ENCODE measurements around the gene HOXD4.

- TF ChIP-seq, protein P1, sequence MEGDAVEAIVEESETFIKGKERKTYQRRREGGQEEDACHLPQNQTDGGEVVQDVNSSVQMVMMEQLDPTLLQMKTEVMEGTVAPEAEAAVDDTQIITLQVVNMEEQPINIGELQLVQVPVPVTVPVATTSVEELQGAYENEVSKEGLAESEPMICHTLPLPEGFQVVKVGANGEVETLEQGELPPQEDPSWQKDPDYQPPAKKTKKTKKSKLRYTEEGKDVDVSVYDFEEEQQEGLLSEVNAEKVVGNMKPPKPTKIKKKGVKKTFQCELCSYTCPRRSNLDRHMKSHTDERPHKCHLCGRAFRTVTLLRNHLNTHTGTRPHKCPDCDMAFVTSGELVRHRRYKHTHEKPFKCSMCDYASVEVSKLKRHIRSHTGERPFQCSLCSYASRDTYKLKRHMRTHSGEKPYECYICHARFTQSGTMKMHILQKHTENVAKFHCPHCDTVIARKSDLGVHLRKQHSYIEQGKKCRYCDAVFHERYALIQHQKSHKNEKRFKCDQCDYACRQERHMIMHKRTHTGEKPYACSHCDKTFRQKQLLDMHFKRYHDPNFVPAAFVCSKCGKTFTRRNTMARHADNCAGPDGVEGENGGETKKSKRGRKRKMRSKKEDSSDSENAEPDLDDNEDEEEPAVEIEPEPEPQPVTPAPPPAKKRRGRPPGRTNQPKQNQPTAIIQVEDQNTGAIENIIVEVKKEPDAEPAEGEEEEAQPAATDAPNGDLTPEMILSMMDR (IDR thresholded peaks at IDR 0.05; ENCODE audit: low read depth, low read length): no peak
- no peak for TF ChIP-seq EZH2phosphoT487 (IDR thresholded peaks at IDR 0.05; ENCODE audit: low read depth)
Measured at GRCh38 chr2:176187899-176188773, 36.8 kb downstream of the HOXD4 start, which contains the start of gene HOXD1.

All from OCI-LY3 (cell line).